Esophagus squamous epithelium (tissue), 4 donors: ENCODE results near the gene CELSR1.

ENCODE experiments used
- POLR2A ChIP-seq, 4 donors: fragments of 450-650 bp; IDR thresholded peaks; one replicate each; pipeline ENCODE4 v1.6.1; 2017; ENCODE audit warnings: antibody characterized with exemption in 4 of 4, mild to moderate bottlenecking in 4 of 4, moderate library complexity in 3 of 4
- TF ChIP-seq, protein P1 (sequence below), 6 experiments: fragments of 450-650 bp in 4 of 6; fragments of 200-600 bp in 2 of 6; sonication (generic) in 2 of 6; IDR thresholded peaks; one replicate each; pipeline ENCODE4 v1.5.1; 2016 to 2019; ENCODE audit warnings: antibody characterized with exemption in 6 of 6, mild to moderate bottlenecking in 4 of 6, moderate library complexity in 4 of 6

DNA sequence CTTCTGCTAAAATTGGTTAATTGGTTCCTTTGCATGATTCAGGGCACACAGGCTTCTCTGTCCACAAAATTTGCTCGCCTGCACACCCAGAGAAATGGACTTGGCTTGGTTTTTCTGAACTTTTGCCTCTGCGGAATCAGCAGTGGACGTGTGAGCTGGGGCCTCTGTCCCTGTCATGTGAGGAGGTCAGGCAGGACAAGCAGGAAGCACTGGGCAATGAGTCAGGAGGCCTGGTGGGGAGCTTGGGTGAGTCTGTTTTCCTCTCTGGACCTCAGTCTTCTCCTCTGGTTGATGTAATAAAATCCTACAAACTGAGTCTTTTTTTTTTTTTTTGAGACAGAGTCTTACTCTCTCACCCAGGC lies 10.4 kb upstream of the CELSR1 start:
- TF ChIP-seq, protein P1, sequence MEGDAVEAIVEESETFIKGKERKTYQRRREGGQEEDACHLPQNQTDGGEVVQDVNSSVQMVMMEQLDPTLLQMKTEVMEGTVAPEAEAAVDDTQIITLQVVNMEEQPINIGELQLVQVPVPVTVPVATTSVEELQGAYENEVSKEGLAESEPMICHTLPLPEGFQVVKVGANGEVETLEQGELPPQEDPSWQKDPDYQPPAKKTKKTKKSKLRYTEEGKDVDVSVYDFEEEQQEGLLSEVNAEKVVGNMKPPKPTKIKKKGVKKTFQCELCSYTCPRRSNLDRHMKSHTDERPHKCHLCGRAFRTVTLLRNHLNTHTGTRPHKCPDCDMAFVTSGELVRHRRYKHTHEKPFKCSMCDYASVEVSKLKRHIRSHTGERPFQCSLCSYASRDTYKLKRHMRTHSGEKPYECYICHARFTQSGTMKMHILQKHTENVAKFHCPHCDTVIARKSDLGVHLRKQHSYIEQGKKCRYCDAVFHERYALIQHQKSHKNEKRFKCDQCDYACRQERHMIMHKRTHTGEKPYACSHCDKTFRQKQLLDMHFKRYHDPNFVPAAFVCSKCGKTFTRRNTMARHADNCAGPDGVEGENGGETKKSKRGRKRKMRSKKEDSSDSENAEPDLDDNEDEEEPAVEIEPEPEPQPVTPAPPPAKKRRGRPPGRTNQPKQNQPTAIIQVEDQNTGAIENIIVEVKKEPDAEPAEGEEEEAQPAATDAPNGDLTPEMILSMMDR (IDR thresholded peaks at IDR 0.05) = no peak
- TF ChIP-seq POLR2A (IDR thresholded peaks at IDR 0.05) = no peak
